Stimulated activated CD4-positive, alpha-beta T cell treated with anti-CD3 and anti-CD28 coated beads, Interleukin-4, amount 100 ng/mL, for 48 hours (primary cell): Measurements from ENCODE around the gene NTF4.

Experiments used
- DNase-seq, 2 donors: peaks; one replicate each; pipeline ENCODE4 v3.0.0-alpha.2; 2020; ENCODE audit warnings: low read depth in 2 of 2

The NTF4 gene

GRCh38 chr19:49064768-49065611, at the start of gene NTF4:
TSS of gene NTF4 (minus strand) at chr19:49064818. CDS start at chr19:49061997, 2,821 bp downstream.
- no peak for DNase-seq

GRCh38 chr19:49113762-49114629, 49.4 kb upstream of the NTF4 start, which contains the start of gene LIN7B:
TSS of gene LIN7B (plus strand) at chr19:49114370. CDS start at chr19:49114405, 35 bp downstream.
- DNase-seq = peak; percentile 56 to 61

GRCh38 chr19:49111218-49111998, 46.8 kb upstream of the NTF4 start:
- DNase-seq = no peak

- DNase-seq = no peak
Measured at GRCh38 chr19:49110567-49110966, 45.9 kb upstream of the NTF4 start.

- no peak for DNase-seq
Measured at GRCh38 chr19:49109569-49110233, 45.1 kb upstream of the NTF4 start.

- no peak for DNase-seq
Measured at GRCh38 chr19:49109051-49109450, 44.4 kb upstream of the NTF4 start.

- DNase-seq = no peak
Measured at GRCh38 chr19:49107625-49108459, 43.2 kb upstream of the NTF4 start.

- DNase-seq = peak; percentile 55 to 61
Measured at GRCh38 chr19:49106648-49107135, 42.1 kb upstream of the NTF4 start.

- no peak for DNase-seq
Measured at GRCh38 chr19:49104229-49104864, 39.7 kb upstream of the NTF4 start.

GRCh38 chr19:49103331-49104085, 38.9 kb upstream of the NTF4 start:
- no peak for DNase-seq

GRCh38 chr19:49102303-49102702, 37.7 kb upstream of the NTF4 start:
- no peak for DNase-seq

GRCh38 chr19:49101160-49101559, 36.5 kb upstream of the NTF4 start:
- no peak for DNase-seq

- no peak for DNase-seq
Measured at GRCh38 chr19:49098795-49099194, 34.2 kb upstream of the NTF4 start.

- peak; percentile 47 to 53 for DNase-seq
Measured at GRCh38 chr19:49097453-49098288, 33.1 kb upstream of the NTF4 start.

- DNase-seq = no peak
Measured at GRCh38 chr19:49094505-49095482, 30.2 kb upstream of the NTF4 start.

- no peak for DNase-seq
Measured at GRCh38 chr19:49092686-49093085, 28.1 kb upstream of the NTF4 start.
